ENCODE data around the gene SARS2.

The SARS2 gene

GRCh38 chr19:38910488-38910887 lies 20.1 kb downstream of the SARS2 start:
- no peaks in the 10 kb centered on the region; the same call in 1 of the 2 replicates for H3K36me3 ChIP-seq (ENCODE audit: low read depth)
- no peaks in the 10 kb centered on the region for H3K4me1 ChIP-seq (ENCODE audit: insufficient read depth, poor library complexity, severe bottlenecking)
- TF ChIP-seq, protein P1, sequence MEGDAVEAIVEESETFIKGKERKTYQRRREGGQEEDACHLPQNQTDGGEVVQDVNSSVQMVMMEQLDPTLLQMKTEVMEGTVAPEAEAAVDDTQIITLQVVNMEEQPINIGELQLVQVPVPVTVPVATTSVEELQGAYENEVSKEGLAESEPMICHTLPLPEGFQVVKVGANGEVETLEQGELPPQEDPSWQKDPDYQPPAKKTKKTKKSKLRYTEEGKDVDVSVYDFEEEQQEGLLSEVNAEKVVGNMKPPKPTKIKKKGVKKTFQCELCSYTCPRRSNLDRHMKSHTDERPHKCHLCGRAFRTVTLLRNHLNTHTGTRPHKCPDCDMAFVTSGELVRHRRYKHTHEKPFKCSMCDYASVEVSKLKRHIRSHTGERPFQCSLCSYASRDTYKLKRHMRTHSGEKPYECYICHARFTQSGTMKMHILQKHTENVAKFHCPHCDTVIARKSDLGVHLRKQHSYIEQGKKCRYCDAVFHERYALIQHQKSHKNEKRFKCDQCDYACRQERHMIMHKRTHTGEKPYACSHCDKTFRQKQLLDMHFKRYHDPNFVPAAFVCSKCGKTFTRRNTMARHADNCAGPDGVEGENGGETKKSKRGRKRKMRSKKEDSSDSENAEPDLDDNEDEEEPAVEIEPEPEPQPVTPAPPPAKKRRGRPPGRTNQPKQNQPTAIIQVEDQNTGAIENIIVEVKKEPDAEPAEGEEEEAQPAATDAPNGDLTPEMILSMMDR (IDR thresholded peaks at IDR 0.05; ENCODE audit: poor library complexity, severe bottlenecking) = no peak
- ATAC-seq (ENCODE audit: low read depth) (no peak), DNase-seq (ENCODE audit: low spot score) (no peak)
- H3K9me3 ChIP-seq (ENCODE audit: severe bottlenecking) = no peaks in the 10 kb centered on the region
- H3K4me3 ChIP-seq (ENCODE audit: severe bottlenecking) = no peak overlapping the region
- no peak overlapping the region for H3K27ac ChIP-seq (ENCODE audit: poor library complexity, severe bottlenecking)
- H3K27me3 ChIP-seq (ENCODE audit: insufficient read depth, poor library complexity, severe bottlenecking) = no peaks in the 10 kb centered on the region

DNA sequence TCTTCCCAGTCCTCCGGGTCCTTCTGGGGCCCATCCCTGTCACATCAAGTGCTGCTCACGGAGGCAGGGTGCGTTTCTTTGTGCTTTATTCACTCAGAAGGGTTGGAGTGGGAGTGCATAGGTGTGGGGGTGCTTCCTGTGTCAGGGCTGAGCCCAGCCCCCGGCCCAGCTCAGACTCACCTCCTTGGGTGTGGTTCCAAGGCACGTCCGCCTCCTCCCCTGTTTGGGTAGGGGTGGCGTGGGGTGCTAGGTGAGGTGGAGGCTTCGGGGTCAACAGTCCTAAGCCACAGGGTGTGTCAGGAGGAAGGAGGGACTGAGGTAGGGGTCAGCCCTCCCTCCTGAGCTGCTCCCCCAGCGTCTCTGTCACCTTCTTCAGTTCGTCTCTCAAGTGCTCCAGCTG lies 21.7 kb downstream of the SARS2 start:
- Histone ChIP-seq H3K27ac (ENCODE audit: poor library complexity, severe bottlenecking) (no peak overlapping the region), H3K4me3 (ENCODE audit: severe bottlenecking) (no peak overlapping the region), H3K36me3 (ENCODE audit: low read depth) (no peaks in the 10 kb centered on the region; the same call in 1 of the 2 replicates), H3K9me3 (ENCODE audit: severe bottlenecking) (no peaks in the 10 kb centered on the region), H3K27me3 (ENCODE audit: insufficient read depth, poor library complexity, severe bottlenecking) (no peaks in the 10 kb centered on the region), H3K4me1 (ENCODE audit: insufficient read depth, poor library complexity, severe bottlenecking) (no peaks in the 10 kb centered on the region)
- DNase-seq (ENCODE audit: low spot score) (no peak), ATAC-seq (ENCODE audit: low read depth) (no peak)
- TF ChIP-seq, protein P1 (IDR thresholded peaks at IDR 0.05; ENCODE audit: poor library complexity, severe bottlenecking) = no peak

- Histone ChIP-seq H3K27me3 (ENCODE audit: insufficient read depth, poor library complexity, severe bottlenecking) (no peaks in the 10 kb centered on the region), H3K4me3 (ENCODE audit: severe bottlenecking) (no peak overlapping the region), H3K9me3 (ENCODE audit: severe bottlenecking) (no peaks in the 10 kb centered on the region), H3K27ac (ENCODE audit: poor library complexity, severe bottlenecking) (no peak overlapping the region), H3K4me1 (ENCODE audit: insufficient read depth, poor library complexity, severe bottlenecking) (no peaks in the 10 kb centered on the region), H3K36me3 (ENCODE audit: low read depth) (no peaks in the 10 kb centered on the region; the same call in 1 of the 2 replicates)
- ATAC-seq (ENCODE audit: low read depth) (no peak), DNase-seq (ENCODE audit: low spot score) (no peak)
- TF ChIP-seq, protein P1 (IDR thresholded peaks at IDR 0.05; ENCODE audit: poor library complexity, severe bottlenecking) = no peak
Observed at GRCh38 chr19:38907670-38908069, 22.9 kb downstream of the SARS2 start.

- H3K27me3 ChIP-seq (ENCODE audit: insufficient read depth, poor library complexity, severe bottlenecking) = no peaks in the 10 kb centered on the region
- no peak for DNase-seq (ENCODE audit: low spot score)
- no peak overlapping the region for H3K4me3 ChIP-seq (ENCODE audit: severe bottlenecking)
- no peaks in the 10 kb centered on the region; the same call in 1 of the 2 replicates for H3K36me3 ChIP-seq (ENCODE audit: low read depth)
- no peak for ATAC-seq (ENCODE audit: low read depth)
- H3K27ac ChIP-seq (ENCODE audit: poor library complexity, severe bottlenecking) = no peak overlapping the region
- no peaks in the 10 kb centered on the region for H3K4me1 ChIP-seq (ENCODE audit: insufficient read depth, poor library complexity, severe bottlenecking)
- TF ChIP-seq, protein P1 (IDR thresholded peaks at IDR 0.05; ENCODE audit: poor library complexity, severe bottlenecking) = no peak
- no peaks in the 10 kb centered on the region for H3K9me3 ChIP-seq (ENCODE audit: severe bottlenecking)
Observed at GRCh38 chr19:38907227-38907626, 23.3 kb downstream of the SARS2 start.

DNA sequence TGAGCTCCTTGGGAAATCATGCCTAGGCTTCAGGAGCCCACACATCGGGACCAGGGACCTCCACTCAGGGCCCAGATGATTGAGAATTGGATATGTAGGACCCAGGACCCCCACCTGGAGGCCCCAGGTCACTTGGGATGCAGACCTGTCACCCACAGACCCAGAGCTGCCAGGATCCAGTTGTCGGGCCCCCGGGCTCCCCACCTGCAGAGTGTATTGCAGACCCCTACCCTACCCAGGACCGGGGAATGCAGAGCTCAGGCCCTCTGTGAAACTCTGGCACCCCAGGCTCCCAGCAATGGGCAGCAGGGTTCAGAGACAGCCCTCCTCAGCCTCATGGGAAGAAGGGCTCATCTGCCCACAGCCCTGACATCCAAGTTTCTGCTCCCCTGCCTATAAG lies 24.9 kb downstream of the SARS2 start:
- Histone ChIP-seq H3K27ac (ENCODE audit: poor library complexity, severe bottlenecking) (no peak overlapping the region), H3K4me1 (ENCODE audit: insufficient read depth, poor library complexity, severe bottlenecking) (no peaks in the 10 kb centered on the region), H3K4me3 (ENCODE audit: severe bottlenecking) (no peak overlapping the region), H3K27me3 (ENCODE audit: insufficient read depth, poor library complexity, severe bottlenecking) (no peaks in the 10 kb centered on the region), H3K9me3 (ENCODE audit: severe bottlenecking) (no peaks in the 10 kb centered on the region), H3K36me3 (ENCODE audit: low read depth) (no peaks in the 10 kb centered on the region; the same call in 1 of the 2 replicates)
- TF ChIP-seq, protein P1 (IDR thresholded peaks at IDR 0.05; ENCODE audit: poor library complexity, severe bottlenecking) = no peak
- no peak for ATAC-seq (ENCODE audit: low read depth)
- no peak for DNase-seq (ENCODE audit: low spot score)

All from RWPE2 (cell line).